Astrocyte (in vitro differentiated cells and primary cell): ENCODE data around the gene ATN1.

ENCODE experiments used
- EZH2 ChIP-seq: IDR thresholded peaks from 2 replicates; pipeline ENCODE4 v1.6.1; 2012; ENCODE audit warnings: mild to moderate bottlenecking, low read length, inconsistent platforms; ENCODE audit not compliant: insufficient read depth
- TF ChIP-seq, protein P1 (sequence below): IDR thresholded peaks from 2 replicates; pipeline ENCODE4 v1.5.1; 2011; ENCODE audit warnings: low read depth, mild to moderate bottlenecking, inconsistent platforms, low read length, moderate library complexity; ENCODE audit not compliant: insufficient read depth

DNA sequence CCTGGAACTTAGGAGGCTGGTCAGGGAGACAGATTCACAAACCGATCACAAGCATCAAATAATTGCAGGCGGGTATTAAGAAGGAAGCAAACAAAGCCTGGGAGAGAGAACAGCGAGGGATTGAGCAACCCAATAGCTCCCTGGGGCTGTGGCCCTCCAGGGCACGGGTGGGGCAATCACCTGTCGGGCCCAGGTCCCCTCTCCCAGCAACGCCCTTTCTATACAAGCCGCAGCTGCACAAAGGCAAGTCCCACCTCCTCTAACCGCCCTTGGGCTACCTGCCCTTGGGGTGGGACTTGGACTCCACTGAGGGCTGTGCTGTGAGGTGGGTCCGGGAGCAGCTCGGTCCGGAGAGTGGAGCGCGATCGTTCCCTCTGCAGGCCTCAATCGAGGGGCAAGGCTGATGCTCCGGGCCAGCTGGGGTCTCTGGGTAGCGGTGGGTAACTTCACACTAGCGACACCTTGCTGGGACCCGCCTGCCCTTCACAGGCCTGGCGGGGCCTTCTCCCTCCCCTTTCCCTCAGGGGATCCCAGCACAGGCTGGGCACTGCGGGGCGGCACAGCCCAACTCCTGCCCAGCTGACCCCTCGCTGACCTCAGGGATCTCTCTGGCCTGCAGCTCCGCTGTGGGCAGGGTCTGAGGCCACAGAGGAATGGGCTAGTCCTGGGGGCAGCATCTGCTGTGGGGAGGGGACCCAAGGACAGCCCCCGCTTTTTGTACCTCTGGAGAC, 34.7 kb downstream of the ATN1 start:
- TF ChIP-seq, protein P1, sequence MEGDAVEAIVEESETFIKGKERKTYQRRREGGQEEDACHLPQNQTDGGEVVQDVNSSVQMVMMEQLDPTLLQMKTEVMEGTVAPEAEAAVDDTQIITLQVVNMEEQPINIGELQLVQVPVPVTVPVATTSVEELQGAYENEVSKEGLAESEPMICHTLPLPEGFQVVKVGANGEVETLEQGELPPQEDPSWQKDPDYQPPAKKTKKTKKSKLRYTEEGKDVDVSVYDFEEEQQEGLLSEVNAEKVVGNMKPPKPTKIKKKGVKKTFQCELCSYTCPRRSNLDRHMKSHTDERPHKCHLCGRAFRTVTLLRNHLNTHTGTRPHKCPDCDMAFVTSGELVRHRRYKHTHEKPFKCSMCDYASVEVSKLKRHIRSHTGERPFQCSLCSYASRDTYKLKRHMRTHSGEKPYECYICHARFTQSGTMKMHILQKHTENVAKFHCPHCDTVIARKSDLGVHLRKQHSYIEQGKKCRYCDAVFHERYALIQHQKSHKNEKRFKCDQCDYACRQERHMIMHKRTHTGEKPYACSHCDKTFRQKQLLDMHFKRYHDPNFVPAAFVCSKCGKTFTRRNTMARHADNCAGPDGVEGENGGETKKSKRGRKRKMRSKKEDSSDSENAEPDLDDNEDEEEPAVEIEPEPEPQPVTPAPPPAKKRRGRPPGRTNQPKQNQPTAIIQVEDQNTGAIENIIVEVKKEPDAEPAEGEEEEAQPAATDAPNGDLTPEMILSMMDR: no peak
- TF ChIP-seq EZH2: no peak
